ENCODE data around the gene FIGLA. TPM values are rescaled to one million over a fixed set of nuclear protein-coding genes. Genes with fewer than 3 reads are reported as not detected.

Gene FIGLA
- total RNA-seq, 1 experiment from 2014 or later = not detected

DNA sequence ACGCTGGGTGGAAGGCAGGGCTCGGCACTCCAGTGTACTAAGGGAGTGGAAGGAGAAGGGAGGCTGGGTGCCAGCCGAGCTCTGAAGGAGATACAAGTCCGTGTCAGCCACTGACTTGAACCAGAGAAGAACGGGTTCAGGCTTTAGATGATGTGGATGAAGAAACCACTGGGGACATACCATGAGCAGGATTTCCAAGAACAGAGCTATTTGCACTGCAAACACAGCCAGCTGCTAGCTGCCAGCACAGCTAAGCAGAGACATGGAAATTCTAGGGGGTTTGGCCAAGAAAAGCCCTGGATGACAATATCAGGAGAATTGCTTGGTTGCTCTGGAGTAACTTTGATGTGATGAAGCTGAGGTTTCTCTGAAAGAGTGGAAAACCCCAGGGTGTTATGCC lies 39.9 kb upstream of the FIGLA start:
- no peaks in the 10 kb centered on the region for H3K9me3 ChIP-seq (ENCODE audit: control insufficient read depth in 1 of 2, insufficient read depth in 1 of 2, low read depth in 1 of 2, low read length in 2 of 2)
- intact Hi-C loops (cut with micrococcal nuclease) = no loop called here
- no peaks in the 10 kb centered on the region for H3K79me2 ChIP-seq (ENCODE audit: insufficient read depth, low read length)
- TF ChIP-seq ZFX (IDR thresholded peaks at IDR 0.05) (no peak), RAD21 (IDR thresholded peaks at IDR 0.05; ENCODE audit: low read depth) (no peak), JUND (IDR thresholded peaks at IDR 0.05) (no peak), POLR2A (IDR thresholded peaks at IDR 0.05; ENCODE audit: borderline replicate concordance, extremely low read depth, insufficient read depth, insufficient read length) (no peak), ELF1 (IDR thresholded peaks at IDR 0.05; ENCODE audit: borderline replicate concordance, low read depth) (no peak), EZH2phosphoT487 (IDR thresholded peaks at IDR 0.05; ENCODE audit: borderline replicate concordance) (no peak), TCF7L2 (IDR thresholded peaks at IDR 0.05; ENCODE audit: borderline replicate concordance, extremely low read depth, insufficient read depth, insufficient read length) (no peak), EGR1 (IDR thresholded peaks at IDR 0.05; ENCODE audit: low read depth) (no peak), CBX3 (IDR thresholded peaks at IDR 0.05; ENCODE audit: low read depth) (no peak), SIN3A (IDR thresholded peaks at IDR 0.05; ENCODE audit: low read depth) (no peak), CEBPB (IDR thresholded peaks at IDR 0.05; ENCODE audit: low read depth) (no peak), FOSL1 (IDR thresholded peaks at IDR 0.05; ENCODE audit: low read depth) (no peak), EZH2 (IDR thresholded peaks at IDR 0.05) (no peak), SP1 (IDR thresholded peaks at IDR 0.05; ENCODE audit: low read depth) (no peak), ZNF274 (IDR thresholded peaks at IDR 0.05; ENCODE audit: low read depth, low read length) (no peak), YY1 (IDR thresholded peaks at IDR 0.05; ENCODE audit: extremely low read depth, insufficient replicate concordance, low read depth, low read length) (no peak), POLR2AphosphoS5 (IDR thresholded peaks at IDR 0.05; ENCODE audit: low read depth, low read length) (no peak)
- TF ChIP-seq, protein P1, sequence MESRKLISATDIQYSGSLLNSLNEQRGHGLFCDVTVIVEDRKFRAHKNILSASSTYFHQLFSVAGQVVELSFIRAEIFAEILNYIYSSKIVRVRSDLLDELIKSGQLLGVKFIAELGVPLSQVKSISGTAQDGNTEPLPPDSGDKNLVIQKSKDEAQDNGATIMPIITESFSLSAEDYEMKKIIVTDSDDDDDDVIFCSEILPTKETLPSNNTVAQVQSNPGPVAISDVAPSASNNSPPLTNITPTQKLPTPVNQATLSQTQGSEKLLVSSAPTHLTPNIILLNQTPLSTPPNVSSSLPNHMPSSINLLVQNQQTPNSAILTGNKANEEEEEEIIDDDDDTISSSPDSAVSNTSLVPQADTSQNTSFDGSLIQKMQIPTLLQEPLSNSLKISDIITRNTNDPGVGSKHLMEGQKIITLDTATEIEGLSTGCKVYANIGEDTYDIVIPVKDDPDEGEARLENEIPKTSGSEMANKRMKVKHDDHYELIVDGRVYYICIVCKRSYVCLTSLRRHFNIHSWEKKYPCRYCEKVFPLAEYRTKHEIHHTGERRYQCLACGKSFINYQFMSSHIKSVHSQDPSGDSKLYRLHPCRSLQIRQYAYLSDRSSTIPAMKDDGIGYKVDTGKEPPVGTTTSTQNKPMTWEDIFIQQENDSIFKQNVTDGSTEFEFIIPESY (IDR thresholded peaks at IDR 0.05; ENCODE audit: extremely low read depth, insufficient replicate concordance, low read length) = no peak
- TF ChIP-seq, protein P2, sequence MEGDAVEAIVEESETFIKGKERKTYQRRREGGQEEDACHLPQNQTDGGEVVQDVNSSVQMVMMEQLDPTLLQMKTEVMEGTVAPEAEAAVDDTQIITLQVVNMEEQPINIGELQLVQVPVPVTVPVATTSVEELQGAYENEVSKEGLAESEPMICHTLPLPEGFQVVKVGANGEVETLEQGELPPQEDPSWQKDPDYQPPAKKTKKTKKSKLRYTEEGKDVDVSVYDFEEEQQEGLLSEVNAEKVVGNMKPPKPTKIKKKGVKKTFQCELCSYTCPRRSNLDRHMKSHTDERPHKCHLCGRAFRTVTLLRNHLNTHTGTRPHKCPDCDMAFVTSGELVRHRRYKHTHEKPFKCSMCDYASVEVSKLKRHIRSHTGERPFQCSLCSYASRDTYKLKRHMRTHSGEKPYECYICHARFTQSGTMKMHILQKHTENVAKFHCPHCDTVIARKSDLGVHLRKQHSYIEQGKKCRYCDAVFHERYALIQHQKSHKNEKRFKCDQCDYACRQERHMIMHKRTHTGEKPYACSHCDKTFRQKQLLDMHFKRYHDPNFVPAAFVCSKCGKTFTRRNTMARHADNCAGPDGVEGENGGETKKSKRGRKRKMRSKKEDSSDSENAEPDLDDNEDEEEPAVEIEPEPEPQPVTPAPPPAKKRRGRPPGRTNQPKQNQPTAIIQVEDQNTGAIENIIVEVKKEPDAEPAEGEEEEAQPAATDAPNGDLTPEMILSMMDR (IDR thresholded peaks at IDR 0.05 in 2 of 3, conservative IDR thresholded peaks at IDR 0.05 in 1 of 3; ENCODE audit: borderline replicate concordance in 1 of 3, insufficient read depth in 1 of 3, low read depth in 2 of 3, low read length in 2 of 3) = no peak
- TF ChIP-seq, protein P3, sequence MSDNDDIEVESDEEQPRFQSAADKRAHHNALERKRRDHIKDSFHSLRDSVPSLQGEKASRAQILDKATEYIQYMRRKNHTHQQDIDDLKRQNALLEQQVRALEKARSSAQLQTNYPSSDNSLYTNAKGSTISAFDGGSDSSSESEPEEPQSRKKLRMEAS (IDR thresholded peaks at IDR 0.05) = no peak
- no peaks in the 10 kb centered on the region for H4K20me1 ChIP-seq (ENCODE audit: insufficient read depth)
- H3K9me2 ChIP-seq (ENCODE audit: insufficient read depth) = no peaks in the 10 kb centered on the region
- no peak overlapping the region for H3K4me3 ChIP-seq (replicated peaks in 1 of 2; ENCODE audit: low read depth in 1 of 2, low read length in 2 of 2)
- POLR2A ChIA-PET = no interaction called here
- ATAC-seq (no peak), DNase-seq (ENCODE audit: low read depth, low spot score) (no peak)
- H2AFZ ChIP-seq (ENCODE audit: low read depth, low read length, poor library complexity, severe bottlenecking) = no peak overlapping the region
- no peaks in the 10 kb centered on the region for H3K36me3 ChIP-seq (ENCODE audit: control insufficient read depth in 1 of 2, insufficient read depth in 2 of 2, low read length in 2 of 2)
- H3K4me1 ChIP-seq (ENCODE audit: control insufficient read depth in 1 of 2, insufficient read depth in 2 of 2, low read length in 2 of 2) = no peaks in the 10 kb centered on the region
- RAD21 ChIA-PET (ENCODE audit: low non-redundant PET in 1 of 2, low total read pairs in 2 of 2, uncharacterized antibody in 2 of 2, unreplicated experiment in 2 of 2) = no interaction called here
- H3K9ac ChIP-seq (ENCODE audit: low read length) = no peak overlapping the region
- H3K4me2 ChIP-seq (ENCODE audit: low read length) = no peak overlapping the region
- BruUV-seq (replicated peaks) = no TSS peak
- H3K27me3 ChIP-seq (ENCODE audit: insufficient read depth, low read length) = no peaks in the 10 kb centered on the region
- no peak overlapping the region for H3K27ac ChIP-seq (ENCODE audit: low read depth, low read length)
- CTCF ChIA-PET = no interaction called here
